Right lobe of liver (tissue), 6 donors: ENCODE measurements around the gene SHISAL2A. TPM values are rescaled to one million over a fixed set of nuclear protein-coding genes. Genes with fewer than 3 reads are reported as not detected.

Experiments used
- ATAC-seq, 4 donors: fragments of 200-7000 bp; cut with Tn5 transposase; one replicate each; pipeline ENCODE4 v1.9.1; 2020; ENCODE audit warnings: mild to moderate bottlenecking in 4 of 4, moderate library complexity in 4 of 4
- DNase-seq, 3 donors: peaks; one replicate each; pipeline ENCODE4 v3.0.0-alpha.2; 2020
- H3K27ac ChIP-seq, 3 donors: fragments of 200-600 bp; one replicate each; pipeline ENCODE4 v1.8.0; 2022
- H3K27me3 ChIP-seq, 2 donors: fragments of 200-600 bp; one replicate each; pipeline ENCODE4 v1.8.0; 2022
- H3K36me3 ChIP-seq, 4 donors: fragments of 200-600 bp; sonication (generic) in 1 of 4; one replicate each; pipeline versions ENCODE4 v1.5.1 to v1.8.0; 2017 to 2022; ENCODE audit warnings: control low read depth in 1 of 4
- H3K4me1 ChIP-seq, 4 donors: fragments of 200-600 bp; sonication (generic) in 1 of 4; one replicate each; pipeline versions ENCODE4 v1.5.1 to v1.8.0; 2017 to 2022; ENCODE audit warnings: control low read depth in 1 of 4
- H3K4me3 ChIP-seq, 3 donors: fragments of 200-600 bp; one replicate each; pipeline ENCODE4 v1.8.0; 2022
- H3K9me3 ChIP-seq, 4 donors: fragments of 200-600 bp; sonication (generic) in 1 of 4; one replicate each; pipeline versions ENCODE4 v1.5.1 to v1.8.0; 2017 to 2022; ENCODE audit warnings: control low read depth in 1 of 4
- POLR2A ChIP-seq: fragments of 450-650 bp; IDR thresholded peaks from one replicate; pipeline ENCODE4 v1.6.1; 2017; ENCODE audit warnings: antibody characterized with exemption, mild to moderate bottlenecking
- WGBS: methylation state at CpG from one replicate; pipeline ENCODE4 v1.1.6; 2018; ENCODE audit warnings: low coverage, low lambda C conversion rate; ENCODE audit not compliant: insufficient coverage; ENCODE audit errors: missing lambda C conversion rate; 5-methylcytosine and 5-hydroxymethylcytosine counted together
- intact Hi-C, 2 donors: fragments of 100-400 bp; cut with DNase I; formaldehyde crosslinking; loops; one replicate each; pipeline versions ENCODE4 v1.11.2 to v1.14.1; 2022
- total RNA-seq, 6 experiments: library from RNA; depleted of rRNA in 2 of 6; stranded (reverse); fragments of >200 nt in 2 of 6; fragmentation: NEBNext Ultra II Directional in 3 of 6; extraction: Animal tissue kit (Norgen Biotek cat#: 25700) in 3 of 6; gene quantifications; one replicate each; pipeline versions ENCODE4 v1.1.0 to v1.2.4, GENCODE V29; 2016 to 2023
- TF ChIP-seq, protein P1 (sequence below), 4 donors: fragments of 200-600 bp in 3 of 4; fragments of 450-650 bp in 1 of 4; IDR thresholded peaks; one replicate each; pipeline versions ENCODE4 v1.5.1 to v1.8.0; 2016 to 2022; ENCODE audit warnings: antibody characterized with exemption in 4 of 4, mild to moderate bottlenecking in 2 of 4
- donor health status: DM: no; HTN: yes; CAD: no.
- donor health status: DM: no; HTN: no; CAD: no.
- donor health status: DM: no; HTN: no; CAD: no.
- donor health status: DM: no; HTN: yes; CAD: no.
- donor health status: DM: no; HTN: yes; CAD: no.

Gene SHISAL2A
- total RNA-seq, 6 experiments from 2014 or later: not detected

DNA sequence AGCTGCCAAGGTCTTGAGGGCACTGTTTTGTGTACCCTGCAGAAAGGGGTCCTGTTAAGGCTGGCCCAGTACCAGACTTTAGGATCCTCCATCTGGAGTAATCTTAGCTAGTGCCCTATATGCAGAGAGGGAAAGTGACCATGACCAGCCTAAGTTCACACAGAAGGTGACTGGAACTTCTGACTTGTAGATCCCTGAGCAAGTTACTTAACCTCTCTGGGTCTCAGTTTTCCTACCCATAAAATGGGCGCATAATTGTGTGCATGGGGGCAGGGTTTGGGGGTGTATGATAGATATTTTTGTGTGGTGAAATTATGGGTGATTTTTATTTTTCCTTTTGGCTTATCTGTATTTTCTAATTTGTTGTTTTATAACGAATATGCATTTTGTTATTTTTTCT lies 3.3 kb upstream of the SHISAL2A start:
- intact Hi-C loops: no loop called here
- H3K4me1 ChIP-seq: no peaks in the 10 kb centered on the region
- WGBS: 64% methylated on average over 1 of the region's 2 CpGs
- DNase-seq: no peak
- no peaks in the 10 kb centered on the region for H3K27me3 ChIP-seq
- H3K36me3 ChIP-seq: no peaks in the 10 kb centered on the region
- H3K27ac ChIP-seq: no peak overlapping the region
- no peak for TF ChIP-seq POLR2A
- TF ChIP-seq, protein P1, sequence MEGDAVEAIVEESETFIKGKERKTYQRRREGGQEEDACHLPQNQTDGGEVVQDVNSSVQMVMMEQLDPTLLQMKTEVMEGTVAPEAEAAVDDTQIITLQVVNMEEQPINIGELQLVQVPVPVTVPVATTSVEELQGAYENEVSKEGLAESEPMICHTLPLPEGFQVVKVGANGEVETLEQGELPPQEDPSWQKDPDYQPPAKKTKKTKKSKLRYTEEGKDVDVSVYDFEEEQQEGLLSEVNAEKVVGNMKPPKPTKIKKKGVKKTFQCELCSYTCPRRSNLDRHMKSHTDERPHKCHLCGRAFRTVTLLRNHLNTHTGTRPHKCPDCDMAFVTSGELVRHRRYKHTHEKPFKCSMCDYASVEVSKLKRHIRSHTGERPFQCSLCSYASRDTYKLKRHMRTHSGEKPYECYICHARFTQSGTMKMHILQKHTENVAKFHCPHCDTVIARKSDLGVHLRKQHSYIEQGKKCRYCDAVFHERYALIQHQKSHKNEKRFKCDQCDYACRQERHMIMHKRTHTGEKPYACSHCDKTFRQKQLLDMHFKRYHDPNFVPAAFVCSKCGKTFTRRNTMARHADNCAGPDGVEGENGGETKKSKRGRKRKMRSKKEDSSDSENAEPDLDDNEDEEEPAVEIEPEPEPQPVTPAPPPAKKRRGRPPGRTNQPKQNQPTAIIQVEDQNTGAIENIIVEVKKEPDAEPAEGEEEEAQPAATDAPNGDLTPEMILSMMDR (IDR thresholded peaks at IDR 0.05): no peak
- no peak overlapping the region for H3K4me3 ChIP-seq
- no peak for ATAC-seq
- no peaks in the 10 kb centered on the region for H3K9me3 ChIP-seq

GRCh38 chr1:52631759-52632331 lies 1.1 kb upstream of the SHISAL2A start:
- Histone ChIP-seq H3K4me1 (no peaks in the 10 kb centered on the region), H3K27ac (no peak overlapping the region), H3K9me3 (no peaks in the 10 kb centered on the region), H3K4me3 (no peak overlapping the region), H3K27me3 (no peaks in the 10 kb centered on the region), H3K36me3 (no peaks in the 10 kb centered on the region)
- ATAC-seq: peak in 3 of 4 donors; percentile 8 to 47 (median 15)
- TF ChIP-seq POLR2A: no peak
- TF ChIP-seq, protein P1 (IDR thresholded peaks at IDR 0.05): no peak
- 30% methylated on average over 4 of the region's 8 CpGs for WGBS
- no peak for DNase-seq
- intact Hi-C loops: no loop called here

GRCh38 chr1:52633291-52633754 lies 355 bp downstream of the SHISAL2A start:
- H3K36me3 ChIP-seq: no peaks in the 10 kb centered on the region

DNA sequence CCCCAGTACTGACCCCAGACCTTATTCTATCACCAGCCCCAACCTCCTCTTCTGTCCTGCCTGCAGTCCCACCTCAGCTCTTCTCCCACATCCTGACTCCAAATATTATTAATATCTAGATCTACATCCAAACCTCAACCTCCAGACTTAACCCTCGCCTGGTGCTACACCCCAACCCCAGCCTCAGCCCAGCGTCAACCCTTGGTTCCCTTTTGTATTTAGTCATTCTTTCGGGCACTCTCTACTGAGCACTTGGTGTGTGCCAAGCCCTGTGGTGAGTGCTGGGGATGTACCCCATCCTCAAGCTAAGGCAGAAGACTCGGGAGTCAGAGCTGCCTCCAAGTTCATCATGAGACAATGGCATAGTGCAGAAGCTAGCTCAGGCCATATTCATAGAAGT lies 1.1 kb downstream of the SHISAL2A start:
- H3K4me1 ChIP-seq: no peaks in the 10 kb centered on the region
- WGBS: 74% methylated on average over 3 of the region's 4 CpGs
- DNase-seq (no peak), ATAC-seq (no peak)
- intact Hi-C loops: no loop called here
- H3K9me3 ChIP-seq: no peaks in the 10 kb centered on the region
- no peak overlapping the region for H3K4me3 ChIP-seq
- no peaks in the 10 kb centered on the region for H3K36me3 ChIP-seq
- H3K27me3 ChIP-seq: no peaks in the 10 kb centered on the region
- no peak for TF ChIP-seq POLR2A
- TF ChIP-seq, protein P1 (IDR thresholded peaks at IDR 0.05): no peak
- no peak overlapping the region for H3K27ac ChIP-seq

More at GRCh38 chr1:52633291-52633754, 355 bp downstream of the SHISAL2A start:
- 45% methylated on average over 4 of the region's 52 CpGs for WGBS
- Histone ChIP-seq H3K4me3 (peak overlapping the region; percentile 23 to 50 (median 26)), H3K9me3 (no peaks in the 10 kb centered on the region), H3K27me3 (no peaks in the 10 kb centered on the region), H3K27ac (peak overlapping the region in 1 of 3 donors; percentile 10), H3K4me1 (no peaks in the 10 kb centered on the region)
- intact Hi-C loops: no loop called here
- ATAC-seq (peak; percentile 4 to 39 (median 15)), DNase-seq (no peak)
- TF ChIP-seq POLR2A: no peak
- TF ChIP-seq, protein P1 (IDR thresholded peaks at IDR 0.05): no peak
